Psoas muscle (tissue), 8 donors: ENCODE data around the gene RBSN. TPM values are rescaled to one million over a fixed set of nuclear protein-coding genes. Genes with fewer than 3 reads are reported as not detected.
A peak's percentile ranks its signal among the peaks of the same experiment; 100 is the strongest.

ENCODE experiments used
- ATAC-seq, 4 donors: fragments of 200-7000 bp; cut with Tn5 transposase; one replicate each; pipeline ENCODE4 v1.9.1; 2020; ENCODE audit warnings: moderate library complexity in 3 of 4, mild to moderate bottlenecking in 2 of 4
- DNase-seq, 2 donors: peaks; one replicate each; pipeline ENCODE4 v3.0.0-alpha.2; 2020
- H3K27ac ChIP-seq: fragments of 200-600 bp; one replicate; pipeline ENCODE4 v1.8.0; 2022
- H3K27me3 ChIP-seq, 3 donors: fragments of 200-600 bp in 1 of 3; one replicate each; pipeline versions ENCODE4 v1.6.1 to v1.8.0; 2013 to 2022; ENCODE audit warnings: low read length in 2 of 3, mild to moderate bottlenecking in 2 of 3, moderate library complexity in 1 of 3; ENCODE audit not compliant: insufficient read depth in 3 of 3
- H3K36me3 ChIP-seq, 2 donors: fragments of 200-600 bp in 1 of 2; one replicate each; pipeline versions ENCODE4 v1.6.1 to v1.8.0; 2013 to 2022; ENCODE audit warnings: low read depth in 1 of 2, mild to moderate bottlenecking in 1 of 2, moderate library complexity in 1 of 2; ENCODE audit not compliant: insufficient read depth in 1 of 2
- H3K4me1 ChIP-seq: fragments of 200-600 bp; one replicate; pipeline ENCODE4 v1.8.0; 2022
- H3K4me3 ChIP-seq: fragments of 200-600 bp; one replicate; pipeline ENCODE4 v1.8.0; 2022; ENCODE audit warnings: mild to moderate bottlenecking
- H3K9me3 ChIP-seq: fragments of 200-600 bp; one replicate; pipeline ENCODE4 v1.8.0; 2022
- WGBS, 3 donors: extraction: QIAGEN DNeasy Blood & Tissue Kit; methylation state at CpG; one replicate each; pipeline versions ENCODE4 v1.1.6 to v1.1.7; 2013; 5-methylcytosine and 5-hydroxymethylcytosine counted together
- intact Hi-C, 2 donors: fragments of 100-400 bp; cut with DNase I; formaldehyde crosslinking; loops; one replicate each; pipeline versions ENCODE4 v1.11.0 to v1.14.2; 2022
- polyA plus RNA-seq, 3 donors: library from polyadenylated mRNA; stranded (reverse); fragments of 200-250 nt; gene quantifications; one replicate each; pipeline ENCODE4 v1.2.3, GENCODE V29; 2013
- total RNA-seq, 4 donors: library from RNA; stranded (reverse); fragmentation: NEBNext Ultra II Directional in 2 of 4; extraction: Animal tissue kit (Norgen Biotek cat#: 25700) in 2 of 4; gene quantifications; one replicate each; pipeline versions ENCODE4 v1.2.1 to v1.2.4, GENCODE V29; 2021 to 2023
- TF ChIP-seq, protein P1 (sequence below): fragments of 200-600 bp; IDR thresholded peaks from one replicate; pipeline ENCODE4 v1.8.0; 2022; ENCODE audit warnings: antibody characterized with exemption
- donor health status: healthy with polysubstance abuse.
- donor health status: DM: no; HTN: no; CAD: no; lungs with moderate emphysema.
- donor health status: Bipolar disorder and iron deficiency.
- donor health status: healthy.
- donor health status: DM: yes; HTN: yes; CAD: no.
- donor health status: DM: no; HTN: no; CAD: no.
- donor health status: DM: no; HTN: no; CAD: no.
- donor health status: DM: yes; HTN: yes; CAD: no.

RBSN gene
- total and polyA plus RNA-seq, 7 donors = 7.7 to 26.3 (median 21.3) TPM

- Histone ChIP-seq H3K4me1 (no peaks in the 10 kb centered on the region), H3K27me3 (no peaks in the 10 kb centered on the region), H3K9me3 (no peaks in the 10 kb centered on the region), H3K27ac (no peak overlapping the region), H3K36me3 (peaks cover 27 to 99% of the 10 kb centered on the region in 2 donors), H3K4me3 (no peak overlapping the region)
- no peak for ATAC-seq
- WGBS, 3 donors = 58 to 76% (median 58%) methylated on average over 1 of the region's 1 CpG
- TF ChIP-seq, protein P1, sequence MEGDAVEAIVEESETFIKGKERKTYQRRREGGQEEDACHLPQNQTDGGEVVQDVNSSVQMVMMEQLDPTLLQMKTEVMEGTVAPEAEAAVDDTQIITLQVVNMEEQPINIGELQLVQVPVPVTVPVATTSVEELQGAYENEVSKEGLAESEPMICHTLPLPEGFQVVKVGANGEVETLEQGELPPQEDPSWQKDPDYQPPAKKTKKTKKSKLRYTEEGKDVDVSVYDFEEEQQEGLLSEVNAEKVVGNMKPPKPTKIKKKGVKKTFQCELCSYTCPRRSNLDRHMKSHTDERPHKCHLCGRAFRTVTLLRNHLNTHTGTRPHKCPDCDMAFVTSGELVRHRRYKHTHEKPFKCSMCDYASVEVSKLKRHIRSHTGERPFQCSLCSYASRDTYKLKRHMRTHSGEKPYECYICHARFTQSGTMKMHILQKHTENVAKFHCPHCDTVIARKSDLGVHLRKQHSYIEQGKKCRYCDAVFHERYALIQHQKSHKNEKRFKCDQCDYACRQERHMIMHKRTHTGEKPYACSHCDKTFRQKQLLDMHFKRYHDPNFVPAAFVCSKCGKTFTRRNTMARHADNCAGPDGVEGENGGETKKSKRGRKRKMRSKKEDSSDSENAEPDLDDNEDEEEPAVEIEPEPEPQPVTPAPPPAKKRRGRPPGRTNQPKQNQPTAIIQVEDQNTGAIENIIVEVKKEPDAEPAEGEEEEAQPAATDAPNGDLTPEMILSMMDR = no peak
- DNase-seq = no peak
- intact Hi-C loops = no loop called here
Observed at GRCh38 chr3:15045667-15046066, 53.3 kb downstream of the RBSN start.

DNA sequence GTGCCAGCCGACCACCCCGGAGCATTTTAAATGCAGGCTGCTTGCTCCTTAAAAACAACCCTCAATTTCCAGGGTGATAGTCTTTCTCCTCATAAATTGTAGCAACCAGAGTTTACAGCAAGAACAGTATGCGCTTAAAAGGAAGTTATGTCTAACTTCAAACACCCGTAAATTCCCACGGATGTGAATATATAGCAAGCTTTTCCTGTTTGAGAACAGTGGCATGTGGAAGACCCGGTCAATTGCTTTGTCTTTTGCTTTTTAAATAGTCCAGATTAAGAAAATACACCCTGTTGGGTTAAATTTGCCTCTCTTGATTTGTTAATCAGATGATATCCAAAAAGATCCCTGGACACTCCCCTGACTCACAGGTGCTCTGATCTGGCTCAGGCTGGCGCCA lies 54.6 kb downstream of the RBSN start:
- WGBS, 3 donors = 79 to 83% (median 82%) methylated on average over 7 of the region's 7 CpGs
- DNase-seq = no peak
- Histone ChIP-seq H3K9me3 (no peaks in the 10 kb centered on the region), H3K36me3 (peaks cover 24 to 100% of the 10 kb centered on the region in 2 donors), H3K4me1 (no peaks in the 10 kb centered on the region), H3K27me3 (no peaks in the 10 kb centered on the region), H3K27ac (no peak overlapping the region), H3K4me3 (no peak overlapping the region)
- no peak for ATAC-seq
- TF ChIP-seq, protein P1 = no peak
- intact Hi-C loops = no loop called here

DNA sequence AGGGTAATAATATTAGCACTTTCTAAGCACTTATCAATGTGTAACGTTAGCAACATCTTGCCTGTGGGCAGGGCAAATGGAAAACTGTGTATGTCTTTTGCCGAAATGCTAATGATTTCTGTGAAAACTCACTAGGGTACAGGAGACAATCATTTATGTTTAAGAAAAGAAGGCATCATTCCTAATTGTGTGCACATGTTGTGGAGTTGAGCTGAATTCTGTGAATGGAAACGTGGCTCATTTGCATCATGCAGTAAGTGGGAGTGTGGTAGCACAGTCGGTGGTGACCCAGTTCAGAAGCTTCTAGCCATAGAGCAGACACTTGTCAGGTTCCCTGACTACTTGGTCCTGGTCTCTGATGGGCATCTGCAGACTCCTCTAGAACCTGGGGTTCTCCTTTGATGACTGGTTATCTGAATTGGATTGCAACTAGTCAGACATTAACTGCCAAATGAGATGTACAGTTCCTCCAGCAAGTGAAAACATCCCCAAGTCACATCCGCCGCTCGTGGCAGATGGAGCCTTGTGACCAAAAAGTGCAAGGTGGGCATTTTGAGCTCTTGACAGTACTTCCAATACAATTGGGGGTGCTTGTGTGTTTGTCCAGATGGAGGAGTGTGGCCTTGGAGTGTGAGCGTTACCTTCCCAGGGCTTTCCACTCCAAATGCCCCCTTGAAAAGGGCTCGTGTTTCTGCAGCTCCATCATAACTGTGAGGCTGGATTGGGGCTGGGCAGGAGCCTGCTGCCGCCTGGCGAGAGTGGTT lies 55.4 kb downstream of the RBSN start:
- intact Hi-C loops = no loop called here
- TF ChIP-seq, protein P1 = no peak
- H3K9me3 ChIP-seq = no peaks in the 10 kb centered on the region
- no peak for DNase-seq
- no peaks in the 10 kb centered on the region for H3K4me1 ChIP-seq
- no peak overlapping the region for H3K27ac ChIP-seq
- no peaks in the 10 kb centered on the region for H3K27me3 ChIP-seq
- H3K4me3 ChIP-seq = no peak overlapping the region
- 78 to 83% (median 81%) methylated on average over 11 of the region's 11 CpGs for WGBS, 3 donors
- no peak for ATAC-seq
- H3K36me3 ChIP-seq = peaks cover 27 to 100% of the 10 kb centered on the region in 2 donors

GRCh38 chr3:15042936-15043335 lies 56.0 kb downstream of the RBSN start:
- DNase-seq (no peak), ATAC-seq (no peak)
- Histone ChIP-seq H3K9me3 (no peaks in the 10 kb centered on the region), H3K36me3 (peaks cover 31 to 100% of the 10 kb centered on the region in 2 donors), H3K4me1 (no peaks in the 10 kb centered on the region), H3K27me3 (no peaks in the 10 kb centered on the region), H3K4me3 (no peak overlapping the region), H3K27ac (no peak overlapping the region)
- TF ChIP-seq, protein P1 = no peak
- intact Hi-C loops = no loop called here
- 68 to 86% (median 80%) methylated on average over 3 of the region's 3 CpGs for WGBS, 3 donors

GRCh38 chr3:15041950-15042349 lies 57.0 kb downstream of the RBSN start:
- whole genome bisulfite sequencing, 3 donors = 60 to 85% (median 61%) methylated on average over 3 of the region's 3 CpGs
- Histone ChIP-seq H3K4me3 (no peak overlapping the region), H3K4me1 (no peaks in the 10 kb centered on the region), H3K27ac (no peak overlapping the region), H3K36me3 (peaks cover 36 to 99% of the 10 kb centered on the region in 2 donors), H3K27me3 (no peaks in the 10 kb centered on the region), H3K9me3 (no peaks in the 10 kb centered on the region)
- TF ChIP-seq, protein P1 = no peak
- intact Hi-C loops = no loop called here
- DNase-seq (no peak), ATAC-seq (peak in 1 of 4 donors; percentile 36)
